BLaER1 (cell line): ENCODE measurements around the gene SLC2A14.
"Not testable (repeated sequence)": the region's sequence is repeated elsewhere in the genome, so short reads cannot be mapped to it uniquely, and the experiment has no call there.

Source experiments
- H3K27ac ChIP-seq: shearing (Covaris generic); formaldehyde crosslinking; 2 replicates; pipeline ENCODE4 v1.8.1; 2022
- H3K27me3 ChIP-seq: shearing (Covaris generic); formaldehyde crosslinking; 2 replicates; pipeline ENCODE4 v1.8.1; 2022
- H3K36me3 ChIP-seq: shearing (Covaris generic); formaldehyde crosslinking; 2 replicates; pipeline ENCODE4 v1.8.1; 2022
- H3K4me1 ChIP-seq: shearing (Covaris generic); formaldehyde crosslinking; 2 replicates; pipeline ENCODE4 v1.8.1; 2022
- H3K4me2 ChIP-seq: shearing (Covaris generic); formaldehyde crosslinking; 2 replicates; pipeline ENCODE4 v1.8.1; 2022
- H3K4me3 ChIP-seq: shearing (Covaris generic); formaldehyde crosslinking; 2 replicates; pipeline ENCODE4 v1.8.1; 2022
- H3K9ac ChIP-seq: shearing (Covaris generic); formaldehyde crosslinking; 2 replicates; pipeline ENCODE4 v1.8.1; 2022
- H3K9me3 ChIP-seq: shearing (Covaris generic); formaldehyde crosslinking; 2 replicates; pipeline ENCODE4 v1.8.1; 2022
- H4K20me1 ChIP-seq: shearing (Covaris generic); formaldehyde crosslinking; 2 replicates; pipeline ENCODE4 v1.8.1; 2022
- Cebpa-rat ChIP-seq: shearing (Covaris generic); IDR thresholded peaks from 2 replicates; pipeline ENCODE4 v1.8.1; 2022

The SLC2A14 gene

GRCh38 chr12:7844116-7844515 is 28.6 kb downstream of the SLC2A14 start:
- Histone ChIP-seq H3K27ac (0 out of 2 replicates have a peak overlapping the region, but pooled peaks have one; percentile 13), H4K20me1 (no peaks in the 10 kb centered on the region), H3K27me3 (no peaks in the 10 kb centered on the region), H3K4me1 (peaks cover 31% of the 10 kb centered on the region), H3K9me3 (no peaks in the 10 kb centered on the region), H3K4me3 (no peak overlapping the region), H3K4me2 (peak overlapping the region; percentile 52), H3K36me3 (no peaks in the 10 kb centered on the region), H3K9ac (no peak overlapping the region)
- no peak for TF ChIP-seq Cebpa-rat

GRCh38 chr12:7843583-7843982 is 29.1 kb downstream of the SLC2A14 start:
- Histone ChIP-seq H3K4me2 (peak overlapping the region; percentile 52), H3K4me1 (peaks cover 31% of the 10 kb centered on the region)
- not testable (repeated sequence) for H3K27ac ChIP-seq, H3K36me3 ChIP-seq, H4K20me1 ChIP-seq, H3K9me3 ChIP-seq, H3K27me3 ChIP-seq, H3K4me3 ChIP-seq, H3K9ac ChIP-seq

DNA sequence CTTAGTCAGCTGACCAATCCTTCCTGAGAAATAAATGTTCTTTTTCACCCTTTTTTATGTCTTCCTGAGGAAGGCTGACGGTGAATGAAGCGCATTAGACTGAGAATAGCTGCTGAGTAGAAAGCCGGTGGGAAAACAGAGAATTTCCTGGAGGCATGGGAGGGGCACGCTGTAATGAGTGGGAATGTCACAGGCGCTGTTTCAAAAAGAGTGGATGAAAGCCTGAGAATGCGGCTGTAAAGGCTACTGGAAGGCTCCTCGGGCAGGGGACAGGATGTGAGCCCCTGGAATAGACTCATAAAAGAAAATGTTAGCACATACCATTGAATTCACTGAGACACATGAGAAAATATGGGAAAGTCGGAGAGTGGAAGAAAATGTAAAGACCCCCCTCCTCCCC is 29.6 kb downstream of the SLC2A14 start:
- H3K27me3 ChIP-seq, H3K9me3 ChIP-seq, H3K27ac ChIP-seq, H4K20me1 ChIP-seq, H3K4me3 ChIP-seq, H3K36me3 ChIP-seq, H3K9ac ChIP-seq: not testable (repeated sequence)
- Histone ChIP-seq H3K4me1 (peaks cover 27% of the 10 kb centered on the region), H3K4me2 (peak overlapping the region; percentile 40; the same call in 1 of the 2 replicates)

GRCh38 chr12:7842444-7842843 is 30.3 kb downstream of the SLC2A14 start:
- not testable (repeated sequence) for H3K36me3 ChIP-seq, H4K20me1 ChIP-seq, H3K27me3 ChIP-seq, H3K27ac ChIP-seq, H3K9me3 ChIP-seq, H3K4me3 ChIP-seq, H3K9ac ChIP-seq
- Histone ChIP-seq H3K4me2 (peak overlapping the region; percentile 40; the same call in 1 of the 2 replicates), H3K4me1 (peaks cover 24% of the 10 kb centered on the region)

- H3K4me1 ChIP-seq = peaks cover 17% of the 10 kb centered on the region
- H4K20me1 ChIP-seq, H3K9ac ChIP-seq, H3K27me3 ChIP-seq, H3K4me3 ChIP-seq, H3K9me3 ChIP-seq, H3K4me2 ChIP-seq, H3K27ac ChIP-seq, H3K36me3 ChIP-seq: not testable (repeated sequence)
Observed at GRCh38 chr12:7839848-7840247, 32.9 kb downstream of the SLC2A14 start.

DNA sequence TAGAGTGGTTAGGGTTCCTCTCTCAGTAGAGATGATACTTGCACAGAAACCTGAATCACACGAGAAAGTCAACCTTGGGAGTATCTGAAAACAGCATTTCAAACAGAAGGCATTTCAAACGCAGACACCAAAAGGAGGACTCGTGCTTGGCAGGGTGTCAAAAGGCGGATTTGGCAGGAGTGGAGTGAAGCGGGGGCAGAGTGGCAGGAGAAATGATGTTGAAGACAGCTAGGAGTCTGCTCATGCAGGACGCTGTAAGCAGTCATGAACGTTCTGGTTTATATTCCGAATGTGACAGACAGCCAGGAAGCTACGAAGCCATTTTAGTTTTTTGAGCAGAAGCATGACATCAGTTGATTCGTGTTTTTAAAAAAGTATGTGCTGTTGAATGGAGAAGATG is 33.5 kb downstream of the SLC2A14 start:
- H3K36me3 ChIP-seq, H3K27me3 ChIP-seq, H3K9ac ChIP-seq, H3K4me3 ChIP-seq, H4K20me1 ChIP-seq, H3K4me2 ChIP-seq, H3K9me3 ChIP-seq, H3K27ac ChIP-seq: not testable (repeated sequence)
- H3K4me1 ChIP-seq = peaks cover 12% of the 10 kb centered on the region

GRCh38 chr12:7837366-7837765 is 35.3 kb downstream of the SLC2A14 start:
- H4K20me1 ChIP-seq = no peaks in the 10 kb centered on the region
- TF ChIP-seq Cebpa-rat = no peak
- H3K27ac ChIP-seq = no peak overlapping the region
- H3K4me3 ChIP-seq = no peak overlapping the region
- H3K4me2 ChIP-seq = no peak overlapping the region
- peaks cover 5% of the 10 kb centered on the region for H3K4me1 ChIP-seq
- no peaks in the 10 kb centered on the region for H3K36me3 ChIP-seq
- no peak overlapping the region for H3K9ac ChIP-seq
- H3K9me3 ChIP-seq = no peaks in the 10 kb centered on the region
- H3K27me3 ChIP-seq = no peaks in the 10 kb centered on the region

- Histone ChIP-seq H4K20me1 (no peaks in the 10 kb centered on the region), H3K9ac (no peak overlapping the region), H3K36me3 (no peaks in the 10 kb centered on the region), H3K27me3 (no peaks in the 10 kb centered on the region), H3K4me2 (no peak overlapping the region), H3K4me1 (peaks cover 6% of the 10 kb centered on the region; the same call in 1 of the 2 replicates), H3K27ac (no peak overlapping the region), H3K9me3 (no peaks in the 10 kb centered on the region), H3K4me3 (no peak overlapping the region)
- TF ChIP-seq Cebpa-rat = no peak
Observed at GRCh38 chr12:7835766-7836165, 36.9 kb downstream of the SLC2A14 start.

- no peak for TF ChIP-seq Cebpa-rat
- Histone ChIP-seq H3K4me1 (peaks cover 6% of the 10 kb centered on the region; the same call in 1 of the 2 replicates), H3K27ac (no peak overlapping the region), H4K20me1 (no peaks in the 10 kb centered on the region), H3K27me3 (no peaks in the 10 kb centered on the region), H3K9me3 (no peaks in the 10 kb centered on the region), H3K36me3 (no peaks in the 10 kb centered on the region), H3K4me3 (no peak overlapping the region), H3K4me2 (no peak overlapping the region), H3K9ac (no peak overlapping the region)
Observed at GRCh38 chr12:7835116-7835515, 37.6 kb downstream of the SLC2A14 start.

DNA sequence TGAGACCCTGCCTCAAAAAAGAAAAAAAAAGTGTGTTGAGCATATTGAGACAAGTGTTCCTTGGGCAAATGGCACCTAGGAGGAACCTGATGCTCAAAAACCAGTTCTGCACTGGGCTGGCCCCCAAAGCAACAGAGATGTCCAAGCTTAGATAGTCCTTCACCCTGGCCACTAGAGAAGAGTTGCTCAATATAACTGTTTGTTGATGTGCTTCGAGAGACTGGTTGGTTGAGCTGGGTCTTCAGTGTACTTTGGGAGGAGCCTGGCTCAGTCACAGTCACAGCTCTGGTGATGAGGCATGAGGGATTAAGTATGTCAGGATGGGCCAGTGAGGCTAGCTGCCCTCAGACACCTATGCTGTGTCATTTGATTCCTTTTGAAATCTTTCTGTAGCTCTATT is 38.0 kb downstream of the SLC2A14 start:
- no peaks in the 10 kb centered on the region for H3K36me3 ChIP-seq
- H4K20me1 ChIP-seq = no peaks in the 10 kb centered on the region
- no peak for TF ChIP-seq Cebpa-rat
- H3K4me2 ChIP-seq = no peak overlapping the region
- no peak overlapping the region for H3K4me3 ChIP-seq
- no peak overlapping the region for H3K27ac ChIP-seq
- no peak overlapping the region for H3K9ac ChIP-seq
- no peaks in the 10 kb centered on the region for H3K27me3 ChIP-seq
- H3K9me3 ChIP-seq = no peaks in the 10 kb centered on the region
- peaks cover 6% of the 10 kb centered on the region; the same call in 1 of the 2 replicates for H3K4me1 ChIP-seq

DNA sequence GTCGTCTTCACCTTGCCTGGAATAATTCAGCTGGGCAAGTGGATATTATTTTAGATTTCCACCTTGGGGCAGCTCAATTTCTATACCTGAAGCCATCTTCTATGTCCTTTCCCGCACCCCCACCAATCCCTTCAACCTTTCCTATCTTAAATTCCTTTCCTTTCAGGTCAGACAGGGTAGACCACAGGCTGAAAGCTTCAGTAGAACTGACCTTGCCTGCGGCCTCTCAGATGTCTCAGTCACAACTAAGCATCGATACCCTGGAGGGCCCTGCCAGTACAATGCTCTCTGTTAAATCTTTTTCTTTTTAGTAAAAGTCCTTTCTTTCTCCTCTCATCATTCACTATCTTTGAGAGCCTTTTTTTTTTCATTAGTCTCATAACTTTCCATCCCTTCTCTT is 38.9 kb downstream of the SLC2A14 start:
- Histone ChIP-seq H3K4me1 (peaks cover 6% of the 10 kb centered on the region; the same call in 1 of the 2 replicates), H3K36me3 (no peaks in the 10 kb centered on the region), H4K20me1 (no peaks in the 10 kb centered on the region)

DNA sequence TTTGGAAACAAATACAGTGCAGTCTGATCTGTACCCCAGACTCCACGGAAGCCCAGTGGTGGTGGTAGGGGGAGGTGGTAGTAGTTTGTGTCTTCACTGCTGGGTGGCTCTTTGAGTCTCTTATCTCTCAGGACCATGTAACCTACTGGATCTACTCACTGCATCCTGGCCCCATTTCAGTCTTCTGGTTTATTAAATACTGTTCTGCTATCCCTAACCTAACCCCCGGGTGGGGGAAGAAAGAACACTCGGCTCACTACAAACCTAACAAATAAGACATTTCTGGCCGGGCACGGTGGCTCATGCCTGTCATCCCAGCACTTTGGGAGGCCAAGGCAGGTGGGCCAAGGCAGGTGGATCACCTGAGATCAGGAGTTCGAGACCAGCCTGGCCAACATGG is 39.5 kb downstream of the SLC2A14 start:
- not testable (repeated sequence) for H3K4me1 ChIP-seq, H3K9me3 ChIP-seq, H3K9ac ChIP-seq, H3K27me3 ChIP-seq, H3K27ac ChIP-seq, H3K4me2 ChIP-seq, H3K36me3 ChIP-seq, H4K20me1 ChIP-seq, H3K4me3 ChIP-seq

More for the DNA sequence above, 38.9 kb downstream of the SLC2A14 start:
- Histone ChIP-seq H3K9ac (no peak overlapping the region), H3K27ac (no peak overlapping the region), H3K4me3 (no peak overlapping the region), H3K4me2 (no peak overlapping the region), H3K27me3 (no peaks in the 10 kb centered on the region), H3K9me3 (no peaks in the 10 kb centered on the region)
- TF ChIP-seq Cebpa-rat = no peak
